RWPE2 (cell line): ENCODE results near the gene BROX.
A peak's percentile ranks its signal among the peaks of the same experiment; 100 is the strongest.
"Not testable (repeated sequence)": the region's sequence is repeated elsewhere in the genome, so short reads cannot be mapped to it uniquely, and the experiment has no call there.

Experiments
- ATAC-seq: fragments of 200-7000 bp; cut with Tn5 transposase; 3 replicates; pipeline ENCODE4 v1.9.1; 2021; ENCODE audit warnings: low read depth
- DNase-seq: peaks from one replicate; pipeline ENCODE4 v3.0.0-alpha.2; 2020; ENCODE audit warnings: low spot score
- H3K27ac ChIP-seq: fragments of 450-650 bp; 2 replicates; pipeline ENCODE4 v1.5.1; 2017; ENCODE audit warnings: mild to moderate bottlenecking; ENCODE audit not compliant: poor library complexity, severe bottlenecking
- H3K27me3 ChIP-seq: fragments of 250-450 bp; sonication (Bioruptor Pico); 2 replicates; pipeline ENCODE4 v1.5.1; 2021; ENCODE audit warnings: mild to moderate bottlenecking, moderate library complexity; ENCODE audit not compliant: insufficient read depth, poor library complexity, severe bottlenecking
- H3K36me3 ChIP-seq: fragments of 250-450 bp; sonication (Bioruptor Pico); 2 replicates; pipeline ENCODE4 v1.5.1; 2020; ENCODE audit warnings: low read depth, mild to moderate bottlenecking, moderate library complexity
- H3K4me1 ChIP-seq: fragments of 250-450 bp; sonication (Bioruptor Pico); 2 replicates; pipeline ENCODE4 v1.5.1; 2021; ENCODE audit warnings: mild to moderate bottlenecking, moderate library complexity; ENCODE audit not compliant: insufficient read depth, poor library complexity, severe bottlenecking
- H3K4me3 ChIP-seq: fragments of 250-450 bp; sonication (Bioruptor Pico); 2 replicates; pipeline ENCODE4 v1.5.1; 2021; ENCODE audit warnings: mild to moderate bottlenecking, moderate library complexity; ENCODE audit not compliant: severe bottlenecking
- H3K9me3 ChIP-seq: fragments of 250-450 bp; sonication (Bioruptor Pico); 2 replicates; pipeline ENCODE4 v1.5.1; 2021; ENCODE audit warnings: mild to moderate bottlenecking, moderate library complexity; ENCODE audit not compliant: severe bottlenecking
- CTCF ChIP-seq: fragments of 450-650 bp; IDR thresholded peaks from one replicate; pipeline ENCODE4 v1.5.1; 2017; ENCODE audit warnings: mild to moderate bottlenecking, moderate library complexity; ENCODE audit not compliant: poor library complexity, severe bottlenecking

BROX gene

GRCh38 chr1:222712253-222713090, at the start of gene BROX, which contains the start of gene AIDA:
TSS of gene BROX (plus strand) at chr1:222712564. CDS start at chr1:222715700, 3,136 bp downstream.
TSS of gene AIDA (minus strand) at chr1:222712491. CDS start at chr1:222712317, 174 bp downstream.
- Histone ChIP-seq H3K36me3 (peaks cover 8% of the 10 kb centered on the region), H3K4me3 (peak within 1 kb of the TSS; percentile 52), H3K27me3 (no peaks in the 10 kb centered on the region), H3K27ac (peak within 1 kb of the TSS; percentile 88), H3K9me3 (no peaks in the 10 kb centered on the region), H3K4me1 (peaks cover 9% of the 10 kb centered on the region)
- no peak for TF ChIP-seq CTCF
- DNase-seq = peak; percentile 74
- ATAC-seq = peak; percentile 77

GRCh38 chr1:222663431-222663934, 48.9 kb upstream of the BROX start:
- H3K27ac ChIP-seq = no peak overlapping the region
- H3K4me1 ChIP-seq = no peaks in the 10 kb centered on the region
- no peak for TF ChIP-seq CTCF
- no peak overlapping the region for H3K4me3 ChIP-seq
- H3K9me3 ChIP-seq = no peaks in the 10 kb centered on the region
- H3K27me3 ChIP-seq = no peaks in the 10 kb centered on the region
- ATAC-seq (no peak), DNase-seq (no peak)
- peaks cover 48% of the 10 kb centered on the region for H3K36me3 ChIP-seq

- H3K27ac ChIP-seq = no peak overlapping the region
- H3K27me3 ChIP-seq = no peaks in the 10 kb centered on the region
- no peaks in the 10 kb centered on the region for H3K4me1 ChIP-seq
- H3K9me3 ChIP-seq = no peaks in the 10 kb centered on the region
- no peak for DNase-seq
- H3K4me3 ChIP-seq = no peak overlapping the region
- ATAC-seq = no peak
- TF ChIP-seq CTCF = no peak
- H3K36me3 ChIP-seq = peaks cover 38% of the 10 kb centered on the region
Measured at GRCh38 chr1:222665964-222666363, 46.4 kb upstream of the BROX start.

- peaks cover 25% of the 10 kb centered on the region for H3K36me3 ChIP-seq
- not testable (repeated sequence) for H3K27ac ChIP-seq, H3K9me3 ChIP-seq, H3K27me3 ChIP-seq, DNase-seq, H3K4me1 ChIP-seq, ATAC-seq, H3K4me3 ChIP-seq
Measured at GRCh38 chr1:222668184-222668583, 44.2 kb upstream of the BROX start.

GRCh38 chr1:222669107-222669506, 43.3 kb upstream of the BROX start:
- not testable (repeated sequence) for H3K4me1 ChIP-seq, H3K4me3 ChIP-seq, H3K27ac ChIP-seq, H3K9me3 ChIP-seq, H3K27me3 ChIP-seq, DNase-seq, ATAC-seq
- peaks cover 16% of the 10 kb centered on the region; the same call in 1 of the 2 replicates for H3K36me3 ChIP-seq
